ENCODE data around the gene PHAX.
A peak's percentile ranks its signal among the peaks of the same experiment; 100 is the strongest.
"Not testable (repeated sequence)": the region's sequence is repeated elsewhere in the genome, so short reads cannot be mapped to it uniquely, and the experiment has no call there.

Gene PHAX

DNA sequence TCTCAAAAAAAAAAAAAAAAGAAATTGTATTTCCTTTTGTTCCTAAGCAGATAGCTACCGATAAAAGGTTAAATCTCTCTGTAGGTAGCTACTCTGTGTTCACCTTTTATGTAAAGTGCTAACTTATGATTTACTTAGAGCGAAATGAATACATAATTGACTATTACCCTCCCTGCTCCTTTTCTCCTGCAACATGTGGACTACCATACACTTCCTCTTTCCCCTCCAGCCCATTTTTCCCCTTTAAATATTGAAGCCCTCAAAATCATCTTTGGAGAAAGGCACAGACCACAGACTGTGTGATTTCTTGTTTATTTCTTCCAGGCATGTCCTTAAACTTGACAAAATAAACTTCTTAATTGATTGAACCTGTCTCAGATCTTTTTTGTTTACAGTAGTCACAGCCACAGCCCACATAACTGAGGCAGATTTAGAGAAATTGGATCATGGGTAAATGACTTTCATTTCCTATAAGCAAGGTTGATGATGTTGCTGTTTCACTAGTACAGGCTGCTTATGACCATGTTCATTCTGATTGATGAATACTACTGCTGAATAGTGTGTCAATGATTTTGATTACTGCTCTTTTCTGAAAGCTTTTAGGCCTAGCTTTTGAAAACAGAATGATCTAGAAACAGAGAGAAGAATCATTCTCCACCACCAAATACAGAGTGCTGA lies 59.2 kb downstream of the PHAX start:
- DNase-seq: no peak

DNA sequence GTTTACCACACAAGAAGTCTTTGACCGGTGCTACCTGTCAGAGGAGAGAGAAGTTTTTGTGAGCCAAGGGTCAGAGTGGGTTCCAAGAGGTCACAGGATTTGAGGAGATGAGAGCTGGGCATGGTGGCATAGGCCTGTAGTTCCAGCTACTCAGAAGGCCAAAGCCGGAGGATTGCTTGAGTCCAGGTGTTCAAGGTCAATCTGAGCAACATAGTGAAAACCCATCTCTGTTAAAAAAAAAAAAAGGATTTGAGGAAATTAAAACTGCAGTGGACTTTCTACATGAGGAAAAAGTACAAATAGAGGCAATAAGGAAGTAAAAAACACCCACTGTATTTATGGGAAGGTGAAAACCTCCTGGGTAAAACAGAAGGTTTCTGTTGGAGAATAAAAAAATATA lies 63.8 kb downstream of the PHAX start:
- no peak for DNase-seq

DNA sequence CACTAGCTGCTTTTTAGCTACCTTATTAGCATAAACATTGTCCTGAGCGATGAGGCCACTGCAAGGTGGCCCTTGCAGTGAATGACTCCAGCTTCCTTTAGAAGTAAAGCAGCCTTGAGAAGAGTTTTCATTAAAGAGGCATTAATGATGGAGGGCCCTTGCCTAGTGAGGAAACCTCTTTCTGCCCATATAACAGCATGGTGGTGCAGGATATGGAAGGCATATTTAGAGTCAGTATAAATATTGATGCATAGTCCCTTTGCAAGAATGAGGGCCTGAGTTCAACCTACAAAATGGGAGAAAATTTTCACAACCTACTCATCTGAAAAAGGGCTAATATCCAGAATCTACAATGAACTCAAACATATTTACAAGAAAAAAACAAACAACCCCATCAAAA lies 69.4 kb downstream of the PHAX start:
- DNase-seq: not testable (repeated sequence)

DNA sequence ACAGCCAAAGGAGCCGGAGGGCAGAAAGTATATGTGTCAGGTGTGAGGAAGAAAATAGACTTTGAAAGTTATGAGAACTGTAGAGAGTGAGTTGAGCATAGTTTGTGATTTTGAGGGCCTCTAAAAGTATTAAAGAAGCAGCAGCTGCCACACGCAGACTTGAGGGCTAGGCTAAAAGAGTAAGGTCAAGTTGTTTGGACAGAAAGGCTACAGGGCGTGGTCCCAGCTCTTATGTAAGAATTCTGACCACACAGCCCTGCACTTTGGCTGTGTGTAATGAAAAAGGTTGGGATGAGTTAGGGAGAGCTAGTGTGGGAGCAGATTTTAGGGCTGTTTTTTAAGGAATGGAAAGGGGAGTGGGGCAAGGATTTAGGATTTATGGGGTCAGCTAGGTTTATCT lies 70.9 kb downstream of the PHAX start:
- not testable (repeated sequence) for DNase-seq

GRCh38 chr5:126673477-126673876 lies 72.7 kb downstream of the PHAX start:
- no peak for DNase-seq

DNA sequence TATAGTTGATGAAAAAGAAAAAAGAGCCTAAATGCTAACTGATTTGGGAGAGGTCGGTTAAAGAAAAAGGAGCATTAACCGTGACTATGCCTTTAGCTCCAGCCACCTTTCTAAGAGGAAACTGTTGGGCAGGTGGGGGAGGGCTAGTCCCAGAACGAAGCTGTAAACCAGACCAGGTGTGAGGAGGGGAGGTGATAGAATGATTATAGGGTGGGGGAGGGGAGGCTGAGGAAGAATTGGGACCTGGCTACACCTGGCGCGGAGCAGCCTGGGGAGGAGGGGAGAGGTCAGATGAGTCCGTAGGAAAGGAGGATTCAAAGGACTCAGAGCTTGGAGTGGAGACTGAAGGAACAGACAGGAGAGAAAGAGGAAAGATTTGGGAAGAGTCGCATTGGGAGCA lies 73.4 kb downstream of the PHAX start:
- DNase-seq: peak; percentile 18

- no peak for DNase-seq
Measured at GRCh38 chr5:126675338-126675737, 74.6 kb downstream of the PHAX start.

DNA sequence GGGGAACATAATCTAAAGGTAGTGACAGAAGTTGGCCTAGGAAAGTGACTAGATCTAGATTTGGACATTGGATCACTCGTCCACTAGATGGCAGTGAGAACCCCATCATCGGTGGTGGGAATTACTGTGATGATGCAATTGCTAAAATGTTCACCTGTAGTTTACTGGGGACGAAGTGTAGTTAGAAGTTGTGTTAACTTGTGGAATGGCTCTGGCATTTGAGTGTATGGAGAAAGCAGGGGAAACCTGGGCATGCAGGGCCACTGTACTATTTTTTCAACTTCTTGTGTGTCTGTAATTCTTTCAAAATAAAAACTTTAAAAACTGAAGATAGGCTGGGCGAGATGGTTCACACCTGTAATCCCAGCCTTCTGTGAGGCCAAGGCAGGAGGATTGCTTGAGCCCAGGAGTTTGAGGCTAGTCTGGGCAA lies 75.5 kb downstream of the PHAX start:
- peak; percentile 75 for DNase-seq
